B cell (primary cell): Measurements from ENCODE around the gene RPS8.

Experiments used
- EZH2 ChIP-seq: IDR thresholded peaks from 2 replicates; pipeline ENCODE4 v1.6.1; 2012; ENCODE audit warnings: borderline replicate concordance, low read depth, mild to moderate bottlenecking, moderate library complexity, low read length; ENCODE audit not compliant: insufficient read depth, poor library complexity, severe bottlenecking
- TF ChIP-seq, protein P1 (sequence below): fragments of 200-600 bp; IDR thresholded peaks from one replicate; pipeline ENCODE4 v1.8.0; 2022; ENCODE audit warnings: antibody characterized with exemption, mild to moderate bottlenecking

DNA sequence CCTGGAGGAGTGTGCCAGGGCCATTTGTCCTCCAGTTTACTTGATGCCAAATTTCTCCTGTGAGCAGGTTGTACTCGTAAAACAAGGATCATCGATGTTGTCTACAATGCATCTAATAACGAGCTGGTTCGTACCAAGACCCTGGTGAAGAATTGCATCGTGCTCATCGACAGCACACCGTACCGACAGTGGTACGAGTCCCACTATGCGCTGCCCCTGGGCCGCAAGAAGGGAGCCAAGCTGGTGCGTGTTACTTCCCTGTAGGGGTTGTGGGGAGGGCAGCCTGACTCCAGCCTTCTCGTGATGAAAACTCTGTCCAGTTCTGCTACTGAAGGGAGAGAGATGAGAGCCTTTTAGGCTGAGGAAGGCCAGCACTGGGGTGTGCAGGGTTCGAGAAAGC lies 2.2 kb downstream of the RPS8 start:
- TF ChIP-seq, protein P1, sequence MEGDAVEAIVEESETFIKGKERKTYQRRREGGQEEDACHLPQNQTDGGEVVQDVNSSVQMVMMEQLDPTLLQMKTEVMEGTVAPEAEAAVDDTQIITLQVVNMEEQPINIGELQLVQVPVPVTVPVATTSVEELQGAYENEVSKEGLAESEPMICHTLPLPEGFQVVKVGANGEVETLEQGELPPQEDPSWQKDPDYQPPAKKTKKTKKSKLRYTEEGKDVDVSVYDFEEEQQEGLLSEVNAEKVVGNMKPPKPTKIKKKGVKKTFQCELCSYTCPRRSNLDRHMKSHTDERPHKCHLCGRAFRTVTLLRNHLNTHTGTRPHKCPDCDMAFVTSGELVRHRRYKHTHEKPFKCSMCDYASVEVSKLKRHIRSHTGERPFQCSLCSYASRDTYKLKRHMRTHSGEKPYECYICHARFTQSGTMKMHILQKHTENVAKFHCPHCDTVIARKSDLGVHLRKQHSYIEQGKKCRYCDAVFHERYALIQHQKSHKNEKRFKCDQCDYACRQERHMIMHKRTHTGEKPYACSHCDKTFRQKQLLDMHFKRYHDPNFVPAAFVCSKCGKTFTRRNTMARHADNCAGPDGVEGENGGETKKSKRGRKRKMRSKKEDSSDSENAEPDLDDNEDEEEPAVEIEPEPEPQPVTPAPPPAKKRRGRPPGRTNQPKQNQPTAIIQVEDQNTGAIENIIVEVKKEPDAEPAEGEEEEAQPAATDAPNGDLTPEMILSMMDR: no peak
- no peak for TF ChIP-seq EZH2
